Stimulated activated CD8-positive, alpha-beta memory T cell treated with anti-CD3 and anti-CD28 coated beads, Interleukin-2, amount 100 ng/mL, for 1 hour (primary cell): ENCODE measurements around the gene UBE2M.
A peak's percentile ranks its signal among the peaks of the same experiment; 100 is the strongest.
"Not testable (repeated sequence)": the region's sequence is repeated elsewhere in the genome, so short reads cannot be mapped to it uniquely, and the experiment has no call there.

Source experiments
- DNase-seq, 2 donors: peaks; one replicate each; pipeline ENCODE4 v3.0.0-alpha.2; 2020; ENCODE audit warnings: low read depth in 2 of 2

The UBE2M gene

DNA sequence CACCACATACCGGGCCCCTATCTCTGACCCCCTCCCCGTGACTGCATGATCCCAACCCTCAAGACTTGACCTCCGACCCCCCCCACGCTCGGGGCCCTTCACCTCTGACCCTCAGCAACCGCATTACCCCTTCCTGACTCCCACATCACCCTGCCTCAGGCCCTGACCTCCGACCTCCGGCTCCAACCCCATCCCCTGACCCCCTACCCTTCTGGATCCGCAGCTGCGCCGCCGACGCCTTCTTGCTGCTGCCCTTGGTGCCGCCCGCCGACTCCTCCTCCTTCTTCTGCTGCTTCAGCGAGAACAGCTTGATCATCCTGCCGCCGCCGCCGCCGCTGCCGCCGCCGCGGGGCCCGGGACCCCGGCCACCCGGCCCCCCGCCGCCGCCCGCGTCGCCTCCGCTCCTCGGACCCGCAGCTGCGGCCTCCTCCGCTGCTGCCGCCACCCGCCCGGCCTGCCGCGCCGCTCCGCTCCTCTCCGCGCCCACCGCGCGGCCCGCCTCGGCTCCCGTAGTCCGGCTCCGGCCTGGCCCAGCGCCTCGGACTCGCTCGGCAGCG lies at the start of gene UBE2M:
UBE2M (minus strand) TSS at position 546 of the 557 bp plus-strand sequence; CDS start at position 316, 230 bp downstream.
- DNase-seq: peak in 1 of 2 donors; percentile 32

DNA sequence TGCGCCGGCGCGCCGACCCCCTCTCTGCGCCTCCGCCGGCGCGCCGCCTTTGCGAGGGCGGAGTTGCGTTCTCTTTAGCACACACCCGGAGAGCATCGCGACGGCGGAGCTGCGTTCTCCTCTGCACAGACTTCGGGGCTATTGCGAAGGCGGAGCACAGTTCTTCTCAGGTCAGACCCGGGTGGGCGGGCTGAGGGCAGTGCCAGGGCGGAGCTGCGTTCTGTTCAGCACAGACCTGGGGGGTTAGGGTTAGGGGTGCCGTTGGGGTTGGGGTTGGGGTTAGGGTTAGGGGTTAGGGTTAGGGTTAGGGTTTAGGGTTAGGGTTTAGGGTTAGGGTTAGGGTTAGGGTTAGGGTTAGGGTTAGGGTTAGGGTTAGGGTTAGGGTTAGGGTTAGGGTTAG lies 48.8 kb upstream of the UBE2M start:
- not testable (repeated sequence) for DNase-seq

DNA sequence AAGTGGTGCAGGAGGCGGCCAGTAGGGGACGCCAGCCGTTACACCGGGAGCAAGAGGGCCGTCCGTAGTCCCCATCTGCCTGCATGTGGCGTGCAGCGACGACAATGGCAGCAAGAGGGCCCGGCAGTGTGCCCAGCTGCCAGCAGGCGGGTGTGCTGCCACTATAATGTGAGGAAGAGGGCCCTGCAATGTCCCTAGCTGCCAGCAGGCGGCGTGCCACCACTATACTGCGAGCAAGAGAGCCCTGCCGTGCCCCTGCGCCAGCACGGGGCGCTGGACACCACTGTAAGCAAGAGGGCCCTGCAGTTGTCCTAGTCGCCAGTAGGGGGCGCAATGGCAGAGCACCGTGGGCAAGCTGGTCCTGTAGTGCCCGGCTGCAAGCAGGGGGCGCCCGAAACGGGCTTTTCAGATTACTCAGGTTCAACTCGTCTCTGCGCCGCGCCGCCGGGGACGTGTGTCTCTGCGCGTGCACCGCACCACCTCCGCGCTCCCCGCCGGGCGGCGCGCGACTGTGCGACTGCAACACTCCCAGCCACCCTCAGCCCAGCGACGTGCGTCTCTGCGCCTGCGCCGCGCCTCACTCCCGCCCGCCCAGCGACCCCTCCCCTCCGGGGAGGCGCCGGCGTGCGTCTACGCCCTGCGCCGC lies 48.0 kb upstream of the UBE2M start:
- DNase-seq: not testable (repeated sequence)

DNA sequence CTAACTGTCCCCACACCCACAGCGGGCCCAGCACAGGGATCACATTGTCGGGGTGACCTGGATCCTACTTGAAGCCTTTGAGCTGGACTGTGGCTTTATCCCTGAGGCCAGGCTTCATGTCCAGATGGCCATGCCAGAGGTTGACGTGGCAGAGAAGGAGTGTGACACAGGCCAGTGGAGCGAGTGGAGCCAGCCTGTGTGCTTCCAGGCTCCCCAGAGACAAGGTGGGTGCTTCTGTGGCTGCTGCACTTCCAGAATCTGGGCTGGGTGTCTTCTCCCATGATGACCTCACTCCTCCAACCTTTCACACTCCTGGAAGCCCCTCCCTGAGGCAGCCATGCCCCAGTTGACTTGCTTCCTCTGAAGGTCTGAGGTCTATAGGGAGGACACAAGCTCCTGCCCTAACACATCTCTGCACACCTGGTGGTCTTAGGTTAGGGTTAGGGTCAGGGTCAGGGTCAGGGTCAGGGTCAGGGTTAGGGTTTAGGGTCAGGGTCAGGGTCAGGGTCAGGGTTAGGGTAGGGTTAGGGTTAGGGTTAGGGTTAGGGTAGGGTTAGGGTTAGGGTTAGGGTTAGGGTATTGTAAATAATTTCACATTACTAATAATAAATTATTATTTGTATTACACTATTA lies 27.8 kb upstream of the UBE2M start:
- DNase-seq: no peak

DNA sequence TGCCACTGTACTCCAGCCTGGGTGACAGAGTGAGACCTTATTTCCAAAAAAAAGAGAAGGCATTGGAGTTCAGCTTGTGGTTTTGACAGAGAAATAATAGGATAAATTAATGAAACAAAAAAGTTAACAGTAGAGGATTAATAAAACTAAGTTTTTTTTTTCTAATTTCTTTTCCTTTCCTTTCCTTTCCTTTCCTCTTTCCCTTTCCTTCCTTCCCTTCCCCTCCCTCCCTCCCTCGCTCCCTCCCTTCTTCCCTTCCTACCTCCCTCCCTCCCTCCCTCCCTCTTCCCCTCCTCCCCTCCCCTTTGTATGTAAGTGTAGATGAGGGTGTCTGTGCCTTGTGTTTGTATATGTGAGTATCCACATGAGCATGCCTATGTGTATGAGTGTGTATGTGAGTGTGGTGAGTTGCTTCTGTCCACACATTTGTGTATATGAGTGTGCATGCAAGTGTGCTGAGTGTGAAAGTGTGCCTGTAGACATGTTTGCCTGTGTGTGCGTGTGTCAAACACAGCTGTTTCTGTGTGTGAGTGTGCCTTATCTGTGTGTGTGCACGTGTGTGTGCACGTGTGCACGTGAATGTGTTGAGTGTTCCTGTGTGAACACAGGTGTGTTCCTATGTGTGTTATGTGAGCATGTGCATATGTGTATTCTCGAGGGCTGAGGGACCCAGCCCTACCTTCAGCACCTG lies 27.2 kb upstream of the UBE2M start:
- DNase-seq: no peak

DNA sequence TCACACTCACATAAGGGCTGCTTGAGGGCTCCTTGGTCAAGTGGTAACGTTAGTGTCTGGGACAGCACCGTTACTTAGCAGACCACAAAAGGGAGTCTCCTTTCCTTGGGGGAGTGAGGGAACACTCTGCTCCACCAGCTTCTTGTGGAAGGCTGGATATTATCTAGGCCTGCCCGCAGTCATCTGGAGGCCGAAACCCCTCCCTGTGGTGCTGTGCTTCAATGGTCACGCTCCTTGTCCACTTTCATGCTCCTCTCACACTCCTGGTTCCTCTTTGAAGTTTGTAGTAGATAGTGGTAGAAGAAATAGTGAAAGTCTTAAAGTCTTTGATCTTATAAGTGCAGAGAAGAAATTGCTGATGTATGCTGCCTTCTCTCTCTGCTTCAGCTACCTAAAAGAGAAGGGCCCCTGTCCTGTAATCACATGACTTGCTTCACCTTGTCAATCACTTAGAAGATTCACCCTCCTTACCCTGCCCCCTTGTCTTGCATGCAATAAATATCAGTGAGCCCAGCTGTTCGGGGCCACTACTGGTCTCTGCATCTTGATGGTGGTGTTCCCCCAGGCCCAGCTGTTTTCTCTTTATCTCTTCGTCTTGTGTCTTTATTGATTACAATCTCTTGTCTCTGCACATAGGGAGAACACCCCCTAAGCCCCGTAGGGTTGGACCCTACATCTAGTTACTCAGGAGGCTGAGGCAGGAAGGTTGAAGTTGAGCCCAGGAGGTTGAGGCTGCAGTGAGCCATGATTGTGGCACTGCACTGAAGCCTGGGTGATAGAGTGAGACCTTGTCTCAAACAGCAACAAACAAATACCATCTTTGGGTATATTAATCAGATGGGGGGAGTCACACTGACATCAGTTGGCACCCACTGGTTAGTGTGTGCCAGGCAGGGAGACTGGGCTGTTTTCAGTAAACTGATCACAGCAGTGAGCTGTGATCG lies 26.4 kb upstream of the UBE2M start:
- no peak for DNase-seq

DNA sequence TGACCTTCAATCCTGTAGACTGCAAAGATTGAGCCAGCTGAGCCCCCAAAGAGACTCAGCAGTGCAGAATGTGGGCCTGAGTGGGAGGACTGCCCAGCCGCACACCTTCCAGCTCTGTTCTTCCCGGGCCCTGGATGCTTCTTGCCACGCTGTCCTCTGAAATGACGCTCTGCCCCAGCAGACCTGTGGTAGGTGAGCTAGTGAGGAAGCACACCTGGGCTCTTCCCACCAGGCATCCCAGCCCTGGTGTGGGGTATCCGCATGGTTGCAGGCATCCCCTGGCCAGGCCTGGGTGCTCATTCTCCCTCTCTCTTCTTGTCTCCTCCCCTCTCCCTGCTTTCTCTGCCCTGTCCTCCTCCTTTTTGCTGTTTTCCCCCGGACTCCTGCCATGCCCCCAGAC lies 24.6 kb upstream of the UBE2M start:
- no peak for DNase-seq

DNA sequence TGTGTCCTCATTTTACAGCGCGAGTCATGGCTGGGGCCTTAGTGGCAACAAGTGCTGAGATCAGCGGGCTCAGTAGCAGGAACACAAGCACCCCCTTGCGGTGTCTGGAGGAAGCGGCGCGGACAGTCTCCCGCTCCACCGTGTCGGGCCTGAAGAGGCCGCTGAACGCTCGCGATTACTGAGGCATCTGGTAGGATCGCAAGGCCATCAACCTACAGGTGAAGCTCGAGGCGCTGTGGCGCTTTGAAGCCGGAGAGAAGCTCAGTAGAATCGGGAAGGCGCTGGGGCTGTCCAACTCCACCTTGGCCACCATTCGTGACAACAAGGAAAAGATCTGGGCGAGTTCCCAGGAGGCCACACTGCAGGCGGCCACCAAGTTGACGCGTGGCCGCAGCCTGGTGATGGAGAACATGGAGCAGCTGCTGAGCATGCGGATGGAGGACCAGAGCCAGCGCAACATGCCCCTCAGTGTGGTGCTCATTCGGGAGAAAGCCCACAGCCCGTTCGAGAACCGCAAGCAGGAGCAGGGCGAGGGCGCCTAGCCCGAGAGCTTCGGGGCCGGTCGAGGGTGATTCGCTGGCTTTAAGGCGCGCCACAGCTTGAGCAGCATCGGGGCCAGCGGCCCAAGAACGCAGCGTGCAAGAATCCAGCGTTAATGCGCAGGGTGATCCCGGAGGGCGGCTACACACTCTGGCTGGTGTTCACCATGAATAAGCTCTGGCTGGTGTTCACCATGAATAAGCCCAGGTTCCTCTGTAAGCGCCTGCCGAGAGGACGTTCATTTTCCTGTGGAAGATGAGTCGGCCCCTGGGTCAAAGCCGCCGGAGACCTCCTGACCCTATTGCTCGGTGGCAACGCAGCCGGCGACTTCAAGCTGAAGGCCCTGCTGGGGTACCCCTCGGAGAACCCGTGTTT lies 23.1 kb upstream of the UBE2M start:
- peak; percentile 80 to 83 for DNase-seq

DNA sequence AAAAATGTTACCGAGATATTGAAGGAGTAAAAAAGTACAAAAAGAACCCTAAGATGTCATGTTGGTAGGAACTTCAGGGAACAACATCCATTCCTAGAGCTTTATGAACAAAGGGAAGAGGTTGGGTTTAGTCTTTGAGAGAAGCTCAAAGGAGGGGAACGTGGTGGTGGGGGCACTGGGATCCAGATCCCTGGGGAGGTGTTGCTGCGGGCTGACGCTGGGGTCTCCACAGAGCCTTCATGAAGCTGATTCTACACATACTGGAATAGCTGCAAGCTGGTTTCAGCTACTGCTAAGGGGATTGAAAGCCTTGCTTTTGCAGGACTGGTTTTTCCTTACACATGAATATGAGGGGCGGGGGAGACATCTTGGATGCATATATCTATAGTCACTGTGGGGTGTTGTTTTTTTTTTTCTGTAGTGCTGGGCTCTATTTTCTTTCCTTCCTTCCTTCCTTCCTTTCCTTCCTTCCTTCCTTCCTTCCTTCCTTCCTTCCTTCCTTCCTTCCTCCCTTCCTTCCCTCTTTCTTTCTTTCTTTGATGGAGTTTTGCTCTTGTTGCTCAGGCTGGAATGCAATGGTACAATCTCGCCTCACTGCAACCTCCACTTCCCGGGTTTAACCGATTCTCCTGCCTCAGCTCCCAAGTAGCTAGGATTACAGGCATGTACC lies 21.2 kb upstream of the UBE2M start:
- no peak for DNase-seq

DNA sequence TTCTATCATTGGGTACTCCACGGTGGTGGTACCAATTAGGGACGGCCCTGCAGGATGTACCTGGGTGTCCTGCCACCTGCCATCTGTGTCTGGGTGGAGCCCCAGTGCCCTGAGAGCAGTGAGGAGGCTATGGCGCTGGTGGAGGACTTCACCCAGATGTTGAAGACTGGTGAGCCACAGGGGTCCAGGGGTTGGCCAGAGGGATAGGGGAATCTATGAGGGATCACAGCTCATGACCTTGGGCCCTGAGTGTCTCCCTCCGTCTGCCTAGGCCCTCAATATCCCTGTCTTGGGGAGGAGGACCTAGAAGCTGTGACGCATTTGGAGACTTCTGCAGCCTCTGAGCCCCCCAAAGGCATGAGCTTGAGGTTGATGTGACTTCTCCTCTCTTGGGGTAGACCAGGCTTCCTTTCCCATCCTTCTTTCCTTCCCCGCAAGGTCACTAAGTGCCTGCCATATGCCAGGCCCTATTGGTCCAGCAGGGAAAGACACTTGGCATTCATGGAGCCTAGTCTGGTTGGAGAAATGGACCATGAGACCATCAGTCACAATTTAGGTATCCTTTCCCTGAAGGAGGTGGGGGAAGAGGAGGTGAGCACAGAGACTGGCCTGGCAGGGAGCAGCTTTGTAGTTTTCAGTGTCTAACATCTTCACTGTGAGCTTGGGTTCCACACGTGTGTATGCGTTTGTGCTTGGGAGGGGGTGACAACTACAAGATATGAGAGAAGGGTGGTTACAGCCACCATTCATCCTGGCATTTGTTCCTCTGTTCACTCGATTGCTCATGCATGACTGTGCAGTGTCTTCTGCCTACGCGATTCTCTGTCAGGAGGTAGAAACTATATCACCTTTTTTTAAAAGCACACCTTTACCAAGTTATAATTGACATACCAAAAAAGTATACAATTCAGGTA lies 19.9 kb upstream of the UBE2M start:
- no peak for DNase-seq

DNA sequence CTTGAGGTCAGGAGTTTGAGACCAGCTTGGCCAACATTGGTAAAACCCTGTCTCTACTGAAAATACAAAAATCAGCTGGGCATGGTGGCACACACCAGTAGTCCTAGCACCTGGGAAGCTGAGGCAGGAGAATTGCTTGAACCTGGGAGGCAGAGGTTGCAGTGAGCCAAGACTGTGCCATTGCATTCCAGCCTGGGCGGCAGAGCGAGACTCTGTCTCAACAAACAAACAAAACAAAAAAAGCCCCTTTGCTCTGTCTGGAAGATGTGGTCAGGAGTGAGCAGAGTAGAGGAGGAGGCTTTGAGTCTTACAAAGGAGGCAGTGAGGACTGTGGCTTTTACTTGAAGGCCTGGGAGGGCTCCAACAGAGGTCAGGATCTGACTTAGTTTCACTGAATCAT lies 19.2 kb upstream of the UBE2M start:
- DNase-seq: not testable (repeated sequence)

DNA sequence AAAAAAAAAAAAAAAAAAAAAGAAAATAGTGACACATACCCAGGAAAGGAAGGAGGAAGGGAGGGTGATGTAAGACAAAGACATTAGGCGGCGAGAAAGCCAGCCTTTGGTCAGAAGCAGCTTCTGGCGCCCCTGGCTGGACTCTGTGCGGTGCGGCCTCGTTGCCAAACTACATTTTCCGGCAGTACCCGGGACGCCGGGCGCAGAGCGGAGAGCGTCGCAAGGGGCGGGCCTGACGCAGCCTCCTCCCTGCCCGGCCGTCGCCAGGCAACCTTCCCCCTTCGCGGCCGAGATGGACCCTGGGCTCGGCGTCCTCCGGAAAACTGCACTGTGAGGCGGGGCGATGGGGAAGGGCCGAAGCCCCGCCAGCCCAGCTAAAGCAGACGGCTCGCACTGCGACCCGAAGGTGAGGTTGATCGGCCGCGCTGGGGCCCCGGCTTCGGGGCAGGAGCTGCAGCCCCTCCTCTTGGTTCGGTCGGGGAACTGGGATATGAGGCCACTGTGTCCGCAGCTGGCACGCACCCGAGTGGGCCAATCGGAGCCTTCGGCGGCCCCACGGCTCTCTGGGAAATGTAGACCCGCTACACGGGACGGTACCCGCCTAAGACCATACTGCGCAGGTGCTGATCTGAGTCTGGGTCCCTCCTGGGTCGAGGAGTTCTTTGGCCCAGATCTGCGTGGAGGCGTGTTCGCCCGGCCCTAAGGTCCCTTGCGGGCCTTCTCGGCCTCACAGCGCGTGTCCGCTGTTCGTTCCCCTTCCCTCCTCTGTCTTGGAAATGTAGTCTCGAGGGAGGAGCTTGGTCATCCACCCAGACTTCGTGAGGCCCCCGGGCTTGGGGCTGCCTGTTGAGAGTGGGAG lies 17.0 kb upstream of the UBE2M start:
- DNase-seq: peak in 1 of 2 donors; percentile 55

DNA sequence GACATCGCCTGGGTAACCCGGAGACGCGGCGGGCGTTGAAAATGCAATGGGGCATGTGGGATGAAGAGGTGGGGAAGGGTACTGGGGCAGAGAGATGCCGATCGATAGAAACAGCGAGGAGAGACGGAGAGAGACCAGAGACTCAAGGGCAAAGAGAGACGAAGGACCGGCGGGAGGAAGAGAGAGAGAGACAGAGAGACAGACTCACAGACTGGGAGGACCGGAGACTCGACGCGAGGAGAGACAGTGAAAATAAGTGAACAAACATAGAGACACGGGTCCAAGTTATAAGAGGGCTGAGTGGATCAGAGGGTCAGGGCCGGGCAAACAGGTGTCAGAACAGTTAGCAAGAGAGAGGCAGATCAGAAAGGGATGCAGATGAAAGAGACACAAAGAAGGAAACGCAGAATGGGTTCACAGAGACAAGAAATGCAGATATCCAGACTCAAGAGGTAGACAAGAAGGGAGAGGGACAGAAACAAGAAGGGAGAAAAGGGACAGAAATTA lies 15.3 kb upstream of the UBE2M start:
- DNase-seq: no peak

DNA sequence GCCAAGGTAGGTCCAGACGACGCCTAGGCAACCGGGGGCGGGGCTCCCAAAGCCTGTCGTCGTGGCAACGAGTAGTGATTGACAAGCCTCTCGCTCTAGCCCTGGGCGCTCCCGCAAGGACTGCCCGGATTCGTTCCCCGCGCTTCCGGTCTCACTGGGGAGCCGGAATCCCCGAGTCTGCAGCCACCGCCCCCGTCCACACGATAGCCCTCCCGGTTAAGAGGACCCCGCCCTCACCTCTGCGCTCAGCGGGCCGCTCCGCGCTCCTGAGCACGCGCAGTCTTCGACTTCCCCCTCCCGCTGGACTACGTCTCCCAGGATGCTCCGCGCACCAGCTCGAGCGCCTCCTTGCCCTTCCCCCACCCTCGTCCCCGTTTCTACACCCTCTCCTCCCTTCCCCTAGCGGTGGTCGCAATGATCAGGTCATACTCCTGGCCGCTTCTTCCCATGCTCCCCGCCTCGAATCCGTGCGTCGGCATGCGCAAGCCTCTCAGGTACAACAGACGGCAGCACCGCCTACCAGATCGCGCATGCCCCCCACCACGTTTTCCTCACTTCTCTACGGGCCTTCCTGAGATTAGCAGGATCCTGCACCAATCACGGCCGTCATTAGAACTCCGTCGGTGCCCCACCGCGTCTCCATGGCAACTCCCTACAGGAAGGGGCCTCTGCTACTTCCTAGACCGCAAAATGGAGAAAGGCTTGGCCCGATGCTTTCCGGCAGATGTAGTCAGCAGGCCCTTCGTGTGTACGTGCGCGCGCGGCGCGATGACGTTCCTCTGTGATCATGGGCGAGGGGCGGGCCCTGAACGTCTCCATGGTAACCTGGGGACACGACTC lies 14.6 kb upstream of the UBE2M start, which contains the start of gene MZF1:
MZF1 (minus strand) TSS at position 518 of the 840 bp plus-strand sequence. CDS start 1,946 bp downstream, outside the sequence.
- peak; percentile 99 to 100 for DNase-seq

DNA sequence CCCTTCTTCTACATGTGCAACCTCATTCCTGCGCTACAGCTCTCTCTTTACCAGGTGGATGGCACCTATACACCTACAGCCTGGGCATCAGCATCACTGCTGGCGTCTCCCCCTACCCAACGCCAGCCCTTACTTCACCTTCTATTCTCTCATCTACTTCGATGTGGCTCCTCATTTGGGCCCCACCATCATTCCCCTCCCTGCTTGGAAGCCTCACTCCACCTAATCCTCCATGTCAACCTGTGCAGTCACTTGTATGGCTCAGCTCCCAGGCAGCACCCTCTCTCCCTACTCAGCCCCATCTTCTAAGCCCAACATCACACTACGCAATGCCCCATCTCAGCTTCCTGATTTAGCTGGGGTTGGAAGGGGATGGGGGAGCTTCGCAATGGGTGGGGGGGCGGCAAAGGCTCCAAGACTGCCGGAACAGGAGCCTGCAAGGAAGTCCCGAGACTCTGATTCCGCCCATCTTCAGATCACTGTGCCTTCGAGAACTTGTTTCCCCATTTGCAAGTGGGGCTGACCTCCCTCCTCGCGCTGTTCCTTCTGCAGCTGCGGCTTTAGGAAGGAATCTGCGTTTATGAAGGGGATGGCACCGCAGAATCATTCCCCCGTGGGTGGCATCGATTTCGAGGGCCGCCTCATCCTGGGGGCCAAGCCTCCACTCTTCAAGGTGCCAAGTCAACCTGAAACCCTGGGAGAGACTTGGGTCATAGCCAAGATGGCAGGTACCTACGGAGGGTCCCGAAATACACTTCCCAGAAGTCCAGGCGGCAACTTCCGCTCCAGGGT lies 13.8 kb upstream of the UBE2M start:
- DNase-seq: no peak

DNA sequence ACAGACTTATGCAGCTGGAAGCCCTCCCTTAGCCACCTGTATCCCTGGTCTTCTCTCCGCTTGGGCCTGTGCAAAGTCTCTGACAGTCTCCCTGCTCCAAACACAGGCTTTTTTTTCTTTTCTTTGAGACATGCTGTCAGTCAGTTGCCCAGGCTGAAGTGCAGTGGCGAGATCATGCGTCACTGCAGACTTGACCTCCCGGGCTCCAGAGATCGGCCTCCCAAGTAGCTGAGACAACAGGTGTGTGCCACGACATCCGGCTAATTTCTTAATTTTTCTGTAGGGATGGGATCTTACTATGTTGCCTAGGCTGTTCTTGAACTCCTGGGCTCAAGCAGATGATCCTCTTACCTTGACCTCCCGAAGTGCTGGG lies 13.2 kb upstream of the UBE2M start:
- DNase-seq: no peak
